SH-SY5Y (cell line): ENCODE measurements around the gene GRIN3B.

Source experiments
- GATA2 ChIP-seq: IDR thresholded peaks from 2 replicates; pipeline ENCODE4 v1.6.1; 2011; ENCODE audit warnings: mild to moderate bottlenecking, low read depth, low read length
- GATA3 ChIP-seq: IDR thresholded peaks from 2 replicates; pipeline ENCODE4 v1.6.1; 2011; ENCODE audit warnings: low read depth, mild to moderate bottlenecking, low read length, moderate library complexity

GRCh38 chr19:1016647-1017114 is 16.5 kb downstream of the GRIN3B start:
- TF ChIP-seq GATA2, result no peak
- no peak for TF ChIP-seq GATA3
